HepG2 (cell line): ENCODE data around the gene TXN2. TPM values are rescaled to one million over a fixed set of nuclear protein-coding genes. Genes with fewer than 3 reads are reported as not detected.

Experiments
- ARHGAP35 ChIP-seq: sonication (generic); formaldehyde crosslinking; IDR thresholded peaks from 2 replicates; pipeline ENCODE4 v1.9.0; 2022; ENCODE audit warnings: mild to moderate bottlenecking, inconsistent platforms, moderate library complexity, missing genetic modification reagents, borderline replicate concordance
- CEBPG ChIP-seq: IDR thresholded peaks from 2 replicates; pipeline ENCODE4 v1.6.1; 2016
- FOXK1 ChIP-seq: sonication (generic); formaldehyde crosslinking; IDR thresholded peaks from 2 replicates; pipeline ENCODE4 v1.4.0; 2020; ENCODE audit warnings: low read depth, missing genetic modification reagents, borderline replicate concordance
- HDAC6 ChIP-seq: fragments of 200-600 bp; sonication (generic); IDR thresholded peaks from 2 replicates; pipeline ENCODE4 v1.7.0; 2017; ENCODE audit warnings: mild to moderate bottlenecking, antibody characterized with exemption, low read length, low read depth
- MBNL3 ChIP-seq: fragments of 250-450 bp; sonication (Bioruptor Pico); conservative IDR thresholded peaks from 2 replicates; pipeline ENCODE4 v1.8.0; 2022; ENCODE audit warnings: mild to moderate bottlenecking, inconsistent platforms
- MED1 ChIP-seq: sonication (generic); formaldehyde crosslinking; IDR thresholded peaks from 2 replicates; pipeline ENCODE4 v1.4.0; 2020; ENCODE audit warnings: missing genetic modification reagents
- RFX1 ChIP-seq: fragments of 450-650 bp; IDR thresholded peaks from 2 replicates; pipeline ENCODE4 v1.6.1; 2017
- RFX5 ChIP-seq: IDR thresholded peaks from 2 replicates; pipeline ENCODE4 v1.6.1; 2011; ENCODE audit warnings: low read depth, low read length, improper control_type of control experiment
- SRSF4 ChIP-seq: fragments of 200-400 bp; formaldehyde crosslinking; IDR thresholded peaks from one replicate; pipeline ENCODE4 v1.6.1; 2018; ENCODE audit warnings: mild to moderate bottlenecking, low read depth, low read length, moderate library complexity; ENCODE audit not compliant: poor library complexity, severe bottlenecking
- ZNF333 ChIP-seq: sonication (generic); formaldehyde crosslinking; IDR thresholded peaks from 2 replicates; pipeline ENCODE4 v1.4.0; 2020; ENCODE audit warnings: mild to moderate bottlenecking, missing genetic modification reagents, borderline replicate concordance
- ZNF335 ChIP-seq: sonication (generic); formaldehyde crosslinking; IDR thresholded peaks from 2 replicates; pipeline ENCODE4 v1.4.0; 2020; ENCODE audit warnings: missing genetic modification reagents
- ZNF713 ChIP-seq: sonication (generic); formaldehyde crosslinking; IDR thresholded peaks from 2 replicates; pipeline ENCODE4 v1.4.0; 2020; ENCODE audit warnings: mild to moderate bottlenecking, missing genetic modification reagents
- ZNF850 ChIP-seq: sonication (generic); formaldehyde crosslinking; conservative IDR thresholded peaks from 2 replicates; pipeline ENCODE4 v1.9.0; 2021; ENCODE audit warnings: mild to moderate bottlenecking, missing genetic modification reagents
- polyA plus RNA-seq, 8 experiments: library from polyadenylated mRNA; depleted of rRNA in 3 of 8; stranded (reverse) in 7 of 8; unstranded in 1 of 8; fragments of >200 nt; fragmentation: Illumina TruSeq in 4 of 8; extraction: Trizol in 4 of 8; gene quantifications; 2 replicates each; pipeline versions ENCODE4 v1.2.1 to v1.2.3, GENCODE V29; 2011 to 2016; ENCODE audit warnings: low read depth in 4 of 8, missing spikeins in 1 of 8, mixed read lengths in 1 of 8; ENCODE audit not compliant: insufficient read depth in 1 of 8
- total RNA-seq, 5 experiments: library from RNA; depleted of rRNA; stranded (reverse); fragments of >200 nt; fragmentation: Illumina TruSeq; extraction: Trizol; gene quantifications; 2 replicates each; pipeline ENCODE4 v1.2.3, GENCODE V29; 2016; ENCODE audit warnings: low read depth in 1 of 5
- TF ChIP-seq, protein P1 (sequence below): sonication (generic); formaldehyde crosslinking; IDR thresholded peaks from 2 replicates; pipeline ENCODE4 v1.5.0; 2020; ENCODE audit warnings: mild to moderate bottlenecking, missing genetic modification reagents, borderline replicate concordance
- TF ChIP-seq, protein P2 (sequence below): sonication (generic); formaldehyde crosslinking; IDR thresholded peaks from 2 replicates; pipeline ENCODE4 v1.4.0; 2020; ENCODE audit warnings: missing genetic modification reagents, mild to moderate bottlenecking, borderline replicate concordance
- TF ChIP-seq, protein P3 (sequence below): sonication (generic); formaldehyde crosslinking; IDR thresholded peaks from 2 replicates; pipeline ENCODE4 v1.4.0; 2020; ENCODE audit warnings: missing genetic modification reagents
- TF ChIP-seq, protein P4 (sequence below): sonication (generic); formaldehyde crosslinking; IDR thresholded peaks from 2 replicates; pipeline ENCODE4 v1.5.0; 2020; ENCODE audit warnings: missing genetic modification reagents, mild to moderate bottlenecking, borderline replicate concordance
- TF ChIP-seq, protein P5 (sequence below): sonication (generic); formaldehyde crosslinking; IDR thresholded peaks from 2 replicates; pipeline ENCODE4 v1.4.0; 2020; ENCODE audit warnings: missing genetic modification reagents
- TF ChIP-seq, protein P6 (sequence below): IDR thresholded peaks from 2 replicates; pipeline ENCODE4 v1.6.1; 2012; ENCODE audit warnings: inconsistent platforms

Gene TXN2
- total and polyA plus RNA-seq, 2 of the 13 experiments (the other 11 are each of a cell fraction or from before 2014, with no cell fraction given) = 41.4 to 109 TPM

DNA sequence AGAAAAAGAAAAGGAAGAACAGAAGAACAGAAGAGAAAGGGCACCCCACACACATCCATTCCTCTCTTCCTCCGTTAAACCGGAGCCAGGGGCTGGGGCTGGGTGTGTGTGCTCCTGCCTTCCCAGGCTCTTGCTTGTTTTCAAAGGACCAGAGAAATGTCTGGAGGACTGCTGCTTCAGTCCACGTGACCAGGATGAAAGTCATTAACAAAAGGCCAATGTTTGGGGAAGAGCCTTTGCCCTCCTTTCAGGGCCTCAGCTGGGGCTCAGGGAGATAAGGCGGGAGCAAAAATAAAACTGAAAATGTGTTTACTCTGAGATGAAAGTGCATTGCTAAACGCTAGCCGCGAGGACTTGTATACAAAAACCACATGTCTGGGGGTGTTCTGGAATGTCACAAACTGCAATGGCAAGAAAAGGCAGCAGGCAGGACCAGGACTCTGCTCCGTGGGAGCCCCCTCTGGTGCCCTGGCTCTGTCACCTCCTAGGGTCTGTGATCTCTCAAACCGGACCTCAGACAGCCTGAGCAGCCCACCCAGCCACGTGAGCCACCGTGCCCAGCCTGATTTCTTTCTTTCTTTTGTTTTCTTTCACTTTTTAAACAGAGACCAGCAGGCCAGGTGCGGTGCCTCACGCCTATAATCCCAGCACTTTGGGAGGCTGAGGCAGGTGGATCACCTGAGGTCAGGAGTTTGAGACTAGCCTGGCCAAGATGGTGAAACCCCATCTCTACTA lies 62.1 kb downstream of the TXN2 start (continued):
- TF ChIP-seq, protein P1, sequence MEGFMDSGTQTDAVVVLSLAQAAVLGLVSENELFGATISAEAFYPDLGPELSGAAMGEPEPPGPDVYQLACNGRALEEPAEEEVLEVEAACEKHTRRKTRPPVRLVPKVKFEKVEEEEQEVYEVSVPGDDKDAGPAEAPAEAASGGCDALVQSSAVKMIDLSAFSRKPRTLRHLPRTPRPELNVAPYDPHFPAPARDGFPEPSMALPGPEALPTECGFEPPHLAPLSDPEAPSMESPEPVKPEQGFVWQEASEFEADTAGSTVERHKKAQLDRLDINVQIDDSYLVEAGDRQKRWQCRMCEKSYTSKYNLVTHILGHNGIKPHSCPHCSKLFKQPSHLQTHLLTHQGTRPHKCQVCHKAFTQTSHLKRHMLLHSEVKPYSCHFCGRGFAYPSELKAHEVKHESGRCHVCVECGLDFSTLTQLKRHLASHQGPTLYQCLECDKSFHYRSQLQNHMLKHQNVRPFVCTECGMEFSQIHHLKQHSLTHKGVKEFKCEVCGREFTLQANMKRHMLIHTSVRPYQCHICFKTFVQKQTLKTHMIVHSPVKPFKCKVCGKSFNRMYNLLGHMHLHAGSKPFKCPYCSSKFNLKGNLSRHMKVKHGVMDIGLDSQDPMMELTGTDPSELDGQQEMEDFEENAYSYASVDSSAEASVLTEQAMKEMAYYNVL = peak; percentile 99
- TF ChIP-seq MED1 (CRISPR knock-in tag) (peak; percentile 98), RFX1 (no peak), ZNF333 (CRISPR knock-in tag) (no peak), CEBPG (CRISPR knock-in tag) (peak; percentile 84), ZNF850 (CRISPR knock-in tag) (no peak), HDAC6 (no peak), ARHGAP35 (CRISPR knock-in tag) (no peak), RFX5 (no peak), SRSF4 (no peak), FOXK1 (CRISPR knock-in tag) (peak; percentile 98), ZNF335 (CRISPR knock-in tag) (peak; percentile 76; the same call in 1 of the 2 replicates), ZNF713 (CRISPR knock-in tag) (no peak), MBNL3 (CRISPR knock-in tag) (no peak)
- TF ChIP-seq, protein P2, sequence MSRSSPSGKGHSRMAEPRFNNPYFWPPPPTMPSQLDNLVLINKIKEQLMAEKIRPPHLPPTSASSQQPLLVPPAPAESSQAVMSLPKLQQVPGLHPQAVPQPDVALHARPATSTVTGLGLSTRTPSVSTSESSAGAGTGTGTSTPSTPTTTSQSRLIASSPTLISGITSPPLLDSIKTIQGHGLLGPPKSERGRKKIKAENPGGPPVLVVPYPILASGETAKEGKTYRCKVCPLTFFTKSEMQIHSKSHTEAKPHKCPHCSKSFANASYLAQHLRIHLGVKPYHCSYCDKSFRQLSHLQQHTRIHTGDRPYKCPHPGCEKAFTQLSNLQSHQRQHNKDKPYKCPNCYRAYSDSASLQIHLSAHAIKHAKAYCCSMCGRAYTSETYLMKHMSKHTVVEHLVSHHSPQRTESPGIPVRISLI (CRISPR knock-in tag) = no peak
- TF ChIP-seq, protein P3, sequence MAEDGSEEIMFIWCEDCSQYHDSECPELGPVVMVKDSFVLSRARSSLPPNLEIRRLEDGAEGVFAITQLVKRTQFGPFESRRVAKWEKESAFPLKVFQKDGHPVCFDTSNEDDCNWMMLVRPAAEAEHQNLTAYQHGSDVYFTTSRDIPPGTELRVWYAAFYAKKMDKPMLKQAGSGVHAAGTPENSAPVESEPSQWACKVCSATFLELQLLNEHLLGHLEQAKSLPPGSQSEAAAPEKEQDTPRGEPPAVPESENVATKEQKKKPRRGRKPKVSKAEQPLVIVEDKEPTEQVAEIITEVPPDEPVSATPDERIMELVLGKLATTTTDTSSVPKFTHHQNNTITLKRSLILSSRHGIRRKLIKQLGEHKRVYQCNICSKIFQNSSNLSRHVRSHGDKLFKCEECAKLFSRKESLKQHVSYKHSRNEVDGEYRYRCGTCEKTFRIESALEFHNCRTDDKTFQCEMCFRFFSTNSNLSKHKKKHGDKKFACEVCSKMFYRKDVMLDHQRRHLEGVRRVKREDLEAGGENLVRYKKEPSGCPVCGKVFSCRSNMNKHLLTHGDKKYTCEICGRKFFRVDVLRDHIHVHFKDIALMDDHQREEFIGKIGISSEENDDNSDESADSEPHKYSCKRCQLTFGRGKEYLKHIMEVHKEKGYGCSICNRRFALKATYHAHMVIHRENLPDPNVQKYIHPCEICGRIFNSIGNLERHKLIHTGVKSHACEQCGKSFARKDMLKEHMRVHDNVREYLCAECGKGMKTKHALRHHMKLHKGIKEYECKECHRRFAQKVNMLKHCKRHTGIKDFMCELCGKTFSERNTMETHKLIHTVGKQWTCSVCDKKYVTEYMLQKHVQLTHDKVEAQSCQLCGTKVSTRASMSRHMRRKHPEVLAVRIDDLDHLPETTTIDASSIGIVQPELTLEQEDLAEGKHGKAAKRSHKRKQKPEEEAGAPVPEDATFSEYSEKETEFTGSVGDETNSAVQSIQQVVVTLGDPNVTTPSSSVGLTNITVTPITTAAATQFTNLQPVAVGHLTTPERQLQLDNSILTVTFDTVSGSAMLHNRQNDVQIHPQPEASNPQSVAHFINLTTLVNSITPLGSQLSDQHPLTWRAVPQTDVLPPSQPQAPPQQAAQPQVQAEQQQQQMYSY = no peak
- TF ChIP-seq, protein P4, sequence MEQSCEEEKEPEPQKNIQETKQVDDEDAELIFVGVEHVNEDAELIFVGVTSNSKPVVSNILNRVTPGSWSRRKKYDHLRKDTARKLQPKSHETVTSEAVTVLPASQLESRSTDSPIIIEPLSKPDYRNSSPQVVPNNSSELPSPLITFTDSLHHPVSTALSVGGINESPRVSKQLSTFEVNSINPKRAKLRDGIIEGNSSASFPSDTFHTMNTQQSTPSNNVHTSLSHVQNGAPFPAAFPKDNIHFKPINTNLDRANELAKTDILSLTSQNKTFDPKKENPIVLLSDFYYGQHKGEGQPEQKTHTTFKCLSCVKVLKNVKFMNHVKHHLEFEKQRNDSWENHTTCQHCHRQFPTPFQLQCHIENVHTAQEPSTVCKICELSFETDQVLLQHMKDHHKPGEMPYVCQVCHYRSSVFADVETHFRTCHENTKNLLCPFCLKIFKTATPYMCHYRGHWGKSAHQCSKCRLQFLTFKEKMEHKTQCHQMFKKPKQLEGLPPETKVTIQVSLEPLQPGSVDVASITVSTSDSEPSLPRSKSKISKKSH (CRISPR knock-in tag) = peak; percentile 38; the same call in 1 of the 2 replicates
- TF ChIP-seq, protein P5, sequence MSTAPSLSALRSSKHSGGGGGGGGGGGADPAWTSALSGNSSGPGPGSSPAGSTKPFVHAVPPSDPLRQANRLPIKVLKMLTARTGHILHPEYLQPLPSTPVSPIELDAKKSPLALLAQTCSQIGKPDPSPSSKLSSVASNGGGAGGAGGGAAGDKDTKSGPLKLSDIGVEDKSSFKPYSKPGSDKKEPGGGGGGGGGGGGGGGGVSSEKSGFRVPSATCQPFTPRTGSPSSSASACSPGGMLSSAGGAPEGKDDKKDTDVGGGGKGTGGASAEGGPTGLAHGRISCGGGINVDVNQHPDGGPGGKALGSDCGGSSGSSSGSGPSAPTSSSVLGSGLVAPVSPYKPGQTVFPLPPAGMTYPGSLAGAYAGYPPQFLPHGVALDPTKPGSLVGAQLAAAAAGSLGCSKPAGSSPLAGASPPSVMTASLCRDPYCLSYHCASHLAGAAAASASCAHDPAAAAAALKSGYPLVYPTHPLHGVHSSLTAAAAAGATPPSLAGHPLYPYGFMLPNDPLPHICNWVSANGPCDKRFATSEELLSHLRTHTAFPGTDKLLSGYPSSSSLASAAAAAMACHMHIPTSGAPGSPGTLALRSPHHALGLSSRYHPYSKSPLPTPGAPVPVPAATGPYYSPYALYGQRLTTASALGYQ = peak; percentile 98
- TF ChIP-seq, protein P6, sequence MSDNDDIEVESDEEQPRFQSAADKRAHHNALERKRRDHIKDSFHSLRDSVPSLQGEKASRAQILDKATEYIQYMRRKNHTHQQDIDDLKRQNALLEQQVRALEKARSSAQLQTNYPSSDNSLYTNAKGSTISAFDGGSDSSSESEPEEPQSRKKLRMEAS = peak; percentile 95
